HL-60/S4 (cell line): ENCODE results near the gene FAM32A.

Source experiments
- in situ Hi-C: fragments of 300-500 bp; cut with MboI; formaldehyde crosslinking; loops from 2 replicates; pipeline ENCODE4 v1.14.3; 2022; ENCODE audit warnings: low sequenced_read_pairs

FAM32A gene

GRCh38 chr19:16185123-16185767 lies at the start of gene FAM32A:
Gene FAM32A (plus strand): TSS chr19:16185410. CDS start chr19:16185443, 33 bp downstream.
- in situ Hi-C loops: loop anchor here (10.0 kb wide), 1 partner anchor 560 kb away; no protein-coding TSS in a partner anchor

- in situ Hi-C loops: no loop called here
Observed at GRCh38 chr19:16135430-16136127, 49.6 kb upstream of the FAM32A start.

GRCh38 chr19:16136185-16136999 lies 48.8 kb upstream of the FAM32A start:
- in situ Hi-C loops: no loop called here

GRCh38 chr19:16139752-16140151 lies 45.5 kb upstream of the FAM32A start:
- in situ Hi-C loops: no loop called here

- in situ Hi-C loops: no loop called here
Observed at GRCh38 chr19:16141043-16141442, 44.2 kb upstream of the FAM32A start.

GRCh38 chr19:16142032-16142580 lies 43.1 kb upstream of the FAM32A start:
- in situ Hi-C loops: no loop called here

- in situ Hi-C loops: no loop called here
Observed at GRCh38 chr19:16143399-16144215, 41.6 kb upstream of the FAM32A start, which contains the start of gene HSH2D. Gene HSH2D (plus strand): TSS chr19:16143685. CDS start chr19:16148751, 5,066 bp downstream.

GRCh38 chr19:16144216-16144581 lies 41.0 kb upstream of the FAM32A start:
- in situ Hi-C loops: no loop called here

GRCh38 chr19:16146112-16146511 lies 39.1 kb upstream of the FAM32A start:
- in situ Hi-C loops: no loop called here

- in situ Hi-C loops: no loop called here
Observed at GRCh38 chr19:16148443-16149229, 36.6 kb upstream of the FAM32A start.

GRCh38 chr19:16153582-16154336 lies 31.5 kb upstream of the FAM32A start:
- in situ Hi-C loops: no loop called here

GRCh38 chr19:16154557-16154956 lies 30.7 kb upstream of the FAM32A start:
- in situ Hi-C loops: no loop called here

- in situ Hi-C loops: no loop called here
Observed at GRCh38 chr19:16155128-16155527, 30.1 kb upstream of the FAM32A start.

GRCh38 chr19:16156904-16157303 lies 28.3 kb upstream of the FAM32A start:
- in situ Hi-C loops: no loop called here

- in situ Hi-C loops: no loop called here
Observed at GRCh38 chr19:16157601-16158000, 27.6 kb upstream of the FAM32A start.

- in situ Hi-C loops: no loop called here
Observed at GRCh38 chr19:16159655-16160054, 25.6 kb upstream of the FAM32A start.

- in situ Hi-C loops: no loop called here
Observed at GRCh38 chr19:16160445-16160942, 24.7 kb upstream of the FAM32A start.

GRCh38 chr19:16160943-16161560 lies 24.2 kb upstream of the FAM32A start:
- in situ Hi-C loops: no loop called here
